Brain microvascular endothelial cell (primary cell): Measurements from ENCODE around the gene SMOC1.

Experiments
- DNase-seq: peaks from one replicate; pipeline ENCODE4 v3.0.0-alpha.2; 2020
- H3K27ac ChIP-seq: fragments of 250-450 bp; sonication (Bioruptor Pico); 2 replicates; pipeline ENCODE4 v1.5.1; 2020; ENCODE audit warnings: mild to moderate bottlenecking, moderate library complexity
- H3K27me3 ChIP-seq: fragments of 250-450 bp; sonication (Bioruptor Pico); replicated peaks from 2 replicates; pipeline ENCODE4 v1.5.1; 2020; ENCODE audit warnings: mild to moderate bottlenecking
- H3K36me3 ChIP-seq: fragments of 250-450 bp; sonication (Bioruptor Pico); replicated peaks from 2 replicates; pipeline ENCODE4 v1.5.1; 2020; ENCODE audit warnings: mild to moderate bottlenecking
- H3K4me3 ChIP-seq: 2 replicates; pipeline ENCODE4 v1.5.1; 2011; ENCODE audit warnings: low read depth, mild to moderate bottlenecking, control low read depth, low read length, moderate library complexity
- CTCF ChIP-seq: IDR thresholded peaks from 2 replicates; pipeline ENCODE4 v1.5.1; 2011; ENCODE audit warnings: low read depth, mild to moderate bottlenecking, moderate library complexity, low read length, control low read depth, inconsistent platforms; ENCODE audit errors: missing control alignments
- in situ Hi-C: cut with HindIII; loops from 2 replicates; pipeline ENCODE4 v1.10.0; 2017; ENCODE audit warnings: low sequenced_read_pairs, low pct_ligation_motif_present

The SMOC1 gene

DNA sequence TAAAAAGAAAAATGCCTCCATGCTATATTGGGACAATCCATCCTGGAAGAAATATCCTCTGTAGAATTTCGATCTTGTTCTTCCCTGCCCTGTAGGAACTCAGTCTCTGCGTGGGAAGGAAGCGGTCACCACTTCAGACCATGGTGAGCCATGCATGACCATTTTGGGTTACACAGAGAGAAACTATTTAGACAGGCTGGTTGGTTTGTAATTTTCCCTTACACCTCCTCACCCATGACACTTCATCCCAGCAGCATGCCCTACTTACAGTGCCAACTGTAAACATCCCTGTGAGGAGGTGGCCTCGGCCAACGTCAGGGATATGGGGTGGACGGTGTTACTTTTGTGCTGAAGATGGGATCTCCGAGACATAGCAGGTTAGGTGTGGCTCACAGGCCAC is 121.4 kb downstream of the SMOC1 start:
- TF ChIP-seq CTCF, result no peak
- in situ Hi-C loops, result no loop called here
- Histone ChIP-seq H3K27ac (no peak overlapping the region), H3K27me3 (no peaks in the 10 kb centered on the region), H3K4me3 (no peak overlapping the region), H3K36me3 (no peaks in the 10 kb centered on the region)
- DNase-seq, result no peak

GRCh38 chr14:70002589-70003346 is 123.6 kb downstream of the SMOC1 start:
- no peak overlapping the region for H3K4me3 ChIP-seq
- no peaks in the 10 kb centered on the region for H3K36me3 ChIP-seq
- in situ Hi-C loops, result no loop called here
- DNase-seq, result no peak
- H3K27ac ChIP-seq, result no peak overlapping the region
- no peak for TF ChIP-seq CTCF
- no peaks in the 10 kb centered on the region for H3K27me3 ChIP-seq

DNA sequence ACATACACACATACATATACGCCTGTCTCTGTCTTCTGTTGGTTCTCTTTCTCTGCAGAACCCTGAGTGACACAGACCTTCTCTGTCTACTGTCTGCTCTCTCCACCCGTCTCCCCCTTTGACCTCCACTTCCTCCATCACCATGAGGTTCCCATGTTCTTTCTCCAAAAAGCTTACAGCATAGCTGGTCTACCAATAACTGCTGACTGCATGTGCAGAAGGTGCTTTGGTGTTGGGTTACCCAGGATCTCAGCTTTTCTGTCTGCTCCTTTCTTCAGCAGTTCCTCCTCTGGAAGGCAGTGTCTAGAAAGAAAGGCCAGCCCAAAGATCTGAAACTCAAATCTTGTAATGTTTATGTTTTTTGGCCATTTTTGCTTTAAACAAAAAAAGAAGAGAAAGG is 125.6 kb downstream of the SMOC1 start:
- H3K4me3 ChIP-seq, result no peak overlapping the region
- no peaks in the 10 kb centered on the region for H3K27me3 ChIP-seq
- no peaks in the 10 kb centered on the region for H3K36me3 ChIP-seq
- in situ Hi-C loops, result no loop called here
- no peak overlapping the region for H3K27ac ChIP-seq
- TF ChIP-seq CTCF, result no peak
- DNase-seq, result no peak

DNA sequence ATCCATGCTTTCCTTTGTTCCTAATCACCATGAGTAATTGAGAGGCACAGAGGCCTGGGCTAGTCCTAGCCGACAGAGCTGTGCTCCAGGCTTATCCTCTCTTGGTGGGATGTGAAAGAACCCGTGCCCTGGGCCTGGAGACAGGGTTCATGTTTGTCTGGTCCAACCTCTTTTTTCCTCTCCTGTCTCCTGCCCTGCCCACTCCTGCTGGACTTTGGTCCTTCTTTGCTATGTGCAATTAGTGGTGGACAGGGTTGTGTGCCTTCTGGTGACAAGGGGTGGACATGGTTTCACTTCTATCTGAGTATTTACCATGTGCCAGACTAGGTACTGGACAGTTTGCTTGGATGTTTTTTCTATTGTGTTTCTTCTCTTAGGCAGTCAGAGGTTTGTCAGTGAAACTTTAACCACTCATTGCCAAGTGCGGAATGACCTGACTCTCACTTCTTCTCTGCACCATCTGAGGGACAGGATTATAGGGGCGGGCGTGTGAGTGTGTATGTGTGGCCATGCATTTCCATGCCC is 126.1 kb downstream of the SMOC1 start:
- DNase-seq, result no peak
- no peaks in the 10 kb centered on the region for H3K27me3 ChIP-seq
- no peak for TF ChIP-seq CTCF
- H3K4me3 ChIP-seq, result no peak overlapping the region
- H3K36me3 ChIP-seq, result no peaks in the 10 kb centered on the region
- no peak overlapping the region for H3K27ac ChIP-seq
- in situ Hi-C loops, result no loop called here

DNA sequence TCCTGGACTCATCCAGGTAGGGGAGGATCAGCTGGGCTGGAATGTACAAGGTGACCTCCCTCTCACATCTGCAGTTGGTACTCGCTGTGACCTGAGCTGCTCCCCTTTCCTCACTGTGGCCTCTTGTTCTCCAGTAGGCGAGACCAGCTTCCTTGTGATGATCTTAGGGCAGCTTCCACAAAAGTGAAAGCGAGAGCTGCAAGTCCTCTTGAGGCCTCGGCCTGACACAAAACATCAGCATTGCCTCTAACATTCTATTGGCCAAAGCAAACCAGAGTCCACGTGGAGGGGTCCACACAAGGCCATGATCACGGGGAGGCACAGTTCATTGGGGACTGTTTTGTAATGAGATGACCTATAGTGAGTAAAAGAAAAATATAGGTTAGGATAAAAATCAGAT is 127.5 kb downstream of the SMOC1 start:
- H3K4me3 ChIP-seq, result no peak overlapping the region
- H3K27ac ChIP-seq, result no peak overlapping the region
- no peak for TF ChIP-seq CTCF
- no peak for DNase-seq
- no peaks in the 10 kb centered on the region for H3K36me3 ChIP-seq
- H3K27me3 ChIP-seq, result no peaks in the 10 kb centered on the region
- in situ Hi-C loops, result no loop called here
